ENCODE measurements around the gene MTMR3.
"Not testable (repeated sequence)": the region's sequence is repeated elsewhere in the genome, so short reads cannot be mapped to it uniquely, and the experiment has no call there.

Gene MTMR3

GRCh38 chr22:30057375-30057774, 174.4 kb downstream of the MTMR3 start:
- Mint-ChIP-seq H3K9me3 (peaks cover 6% of the 10 kb centered on the region), H3K36me3 (ENCODE audit: low read depth) (peaks cover 4% of the 10 kb centered on the region), H3K4me1 (ENCODE audit: low read depth) (no peaks in the 10 kb centered on the region), H3K27me3 (peaks cover 6% of the 10 kb centered on the region), H3K27ac (no peak overlapping the region), H3K4me3 (no peak overlapping the region)

- Mint-ChIP-seq H3K36me3 (ENCODE audit: low read depth) (peaks cover 13% of the 10 kb centered on the region), H3K9me3 (peaks cover 21% of the 10 kb centered on the region), H3K27me3 (peaks cover 21% of the 10 kb centered on the region)
- H3K27ac Mint-ChIP-seq; H3K4me3 Mint-ChIP-seq; H3K4me1 Mint-ChIP-seq (ENCODE audit: low read depth): not testable (repeated sequence)
These were observed 176.5 kb downstream of the MTMR3 start for GRCh38 chr22:30059346-30060020.

- peaks cover 13% of the 10 kb centered on the region for H3K36me3 Mint-ChIP-seq (ENCODE audit: low read depth)
- peaks cover 22% of the 10 kb centered on the region for H3K27me3 Mint-ChIP-seq
- not testable (repeated sequence) for H3K4me3 Mint-ChIP-seq; H3K27ac Mint-ChIP-seq; H3K4me1 Mint-ChIP-seq (ENCODE audit: low read depth)
- H3K9me3 Mint-ChIP-seq, result peaks cover 23% of the 10 kb centered on the region
These were observed 178.1 kb downstream of the MTMR3 start for GRCh38 chr22:30061094-30061493.

- Mint-ChIP-seq H3K36me3 (ENCODE audit: low read depth) (peaks cover 10% of the 10 kb centered on the region), H3K4me1 (ENCODE audit: low read depth) (no peaks in the 10 kb centered on the region), H3K27ac (no peak overlapping the region), H3K9me3 (peaks cover 23% of the 10 kb centered on the region), H3K4me3 (no peak overlapping the region), H3K27me3 (peaks cover 22% of the 10 kb centered on the region)
These were observed 179.3 kb downstream of the MTMR3 start for GRCh38 chr22:30062259-30062658.

- Mint-ChIP-seq H3K27me3 (peaks cover 22% of the 10 kb centered on the region), H3K9me3 (peaks cover 23% of the 10 kb centered on the region), H3K27ac (no peak overlapping the region), H3K36me3 (ENCODE audit: low read depth) (peaks cover 10% of the 10 kb centered on the region), H3K4me3 (no peak overlapping the region), H3K4me1 (ENCODE audit: low read depth) (no peaks in the 10 kb centered on the region)
These were observed 180.0 kb downstream of the MTMR3 start for GRCh38 chr22:30062950-30063349.

- Mint-ChIP-seq H3K27ac (no peak overlapping the region), H3K36me3 (ENCODE audit: low read depth) (peaks cover 10% of the 10 kb centered on the region)
These were observed 181.2 kb downstream of the MTMR3 start for GRCh38 chr22:30064172-30064571.

GRCh38 chr22:30073743-30074142, 190.8 kb downstream of the MTMR3 start:
- Mint-ChIP-seq H3K9me3 (no peaks in the 10 kb centered on the region), H3K36me3 (ENCODE audit: low read depth) (no peaks in the 10 kb centered on the region), H3K4me1 (ENCODE audit: low read depth) (peaks cover 6% of the 10 kb centered on the region), H3K4me3 (no peak overlapping the region), H3K27ac (no peak overlapping the region), H3K27me3 (peaks cover 28% of the 10 kb centered on the region)

More at GRCh38 chr22:30064172-30064571, 181.2 kb downstream of the MTMR3 start:
- Mint-ChIP-seq H3K27me3 (peaks cover 22% of the 10 kb centered on the region), H3K4me3 (no peak overlapping the region), H3K4me1 (ENCODE audit: low read depth) (no peaks in the 10 kb centered on the region), H3K9me3 (peaks cover 20% of the 10 kb centered on the region)

- peaks cover 28% of the 10 kb centered on the region for H3K27me3 Mint-ChIP-seq
- peaks cover 10% of the 10 kb centered on the region for H3K4me1 Mint-ChIP-seq (ENCODE audit: low read depth)
- no peak overlapping the region for H3K4me3 Mint-ChIP-seq
- no peak overlapping the region for H3K27ac Mint-ChIP-seq
- no peaks in the 10 kb centered on the region for H3K9me3 Mint-ChIP-seq
- H3K36me3 Mint-ChIP-seq (ENCODE audit: low read depth), result no peaks in the 10 kb centered on the region
These were observed 191.2 kb downstream of the MTMR3 start for GRCh38 chr22:30074147-30074546.

- Mint-ChIP-seq H3K9me3 (no peaks in the 10 kb centered on the region), H3K27me3 (peaks cover 28% of the 10 kb centered on the region), H3K4me1 (ENCODE audit: low read depth) (peaks cover 11% of the 10 kb centered on the region), H3K4me3 (no peak overlapping the region), H3K27ac (no peak overlapping the region), H3K36me3 (ENCODE audit: low read depth) (no peaks in the 10 kb centered on the region)
These were observed 192.0 kb downstream of the MTMR3 start for GRCh38 chr22:30074994-30075393.

GRCh38 chr22:30077279-30077880, 194.4 kb downstream of the MTMR3 start:
- Mint-ChIP-seq H3K27ac (no peak overlapping the region), H3K36me3 (ENCODE audit: low read depth) (no peaks in the 10 kb centered on the region), H3K27me3 (peaks cover 32% of the 10 kb centered on the region), H3K9me3 (no peaks in the 10 kb centered on the region), H3K4me1 (ENCODE audit: low read depth) (peaks cover 11% of the 10 kb centered on the region), H3K4me3 (no peak overlapping the region)

GRCh38 chr22:30078320-30079311, 195.6 kb downstream of the MTMR3 start:
- peak overlapping the region; percentile 21 for H3K4me3 Mint-ChIP-seq
- H3K4me1 Mint-ChIP-seq (ENCODE audit: low read depth), result peaks cover 11% of the 10 kb centered on the region
- H3K9me3 Mint-ChIP-seq, result no peaks in the 10 kb centered on the region
- H3K27ac Mint-ChIP-seq, result no peak overlapping the region
- no peaks in the 10 kb centered on the region for H3K36me3 Mint-ChIP-seq (ENCODE audit: low read depth)
- H3K27me3 Mint-ChIP-seq, result peaks cover 26% of the 10 kb centered on the region

GRCh38 chr22:30079952-30080533, 197.1 kb downstream of the MTMR3 start, which contains the start of gene HORMAD2:
TSS of gene HORMAD2 (plus strand) at chr22:30080464. CDS start at chr22:30093953, 13,489 bp downstream.
- Mint-ChIP-seq H3K4me1 (ENCODE audit: low read depth) (peaks cover 11% of the 10 kb centered on the region), H3K9me3 (no peaks in the 10 kb centered on the region), H3K36me3 (ENCODE audit: low read depth) (no peaks in the 10 kb centered on the region), H3K4me3 (no peak within 1 kb of the TSS), H3K27ac (no peak within 1 kb of the TSS), H3K27me3 (peaks cover 19% of the 10 kb centered on the region)
